HG02588 (cell line): ENCODE results near the gene SMCO3.

Experiments
- ATAC-seq: cut with Tn5 transposase; IDR thresholded peaks from one replicate; pipeline ENCODE4 v1.9.1; 2021; ENCODE audit warnings: mild to moderate bottlenecking, moderate library complexity; ENCODE audit not compliant: unreplicated experiment

SMCO3 gene

DNA sequence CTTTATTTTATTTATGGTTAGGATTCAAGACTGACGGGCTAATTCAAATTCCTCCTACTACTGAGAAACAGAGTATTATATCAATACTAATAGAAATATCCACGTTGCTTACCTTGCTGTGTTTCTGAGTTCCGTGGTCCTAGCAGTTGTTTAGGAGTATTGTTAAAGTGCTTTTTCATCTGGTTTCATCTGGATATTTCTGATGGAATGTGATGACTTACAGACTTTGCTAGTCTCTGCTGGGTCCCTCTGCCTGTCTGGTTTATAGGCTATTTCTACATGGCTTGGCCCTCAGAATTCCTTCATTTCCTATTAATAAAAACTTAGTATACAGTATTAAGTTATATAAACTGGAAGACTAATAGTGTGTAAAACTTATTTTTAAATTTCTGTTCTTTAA is at the start of gene SMCO3:
TSS of gene SMCO3 (minus strand) at position 169 of the 400 bp plus-strand sequence. CDS start 7,502 bp downstream, outside the sequence.
- ATAC-seq: no peak

DNA sequence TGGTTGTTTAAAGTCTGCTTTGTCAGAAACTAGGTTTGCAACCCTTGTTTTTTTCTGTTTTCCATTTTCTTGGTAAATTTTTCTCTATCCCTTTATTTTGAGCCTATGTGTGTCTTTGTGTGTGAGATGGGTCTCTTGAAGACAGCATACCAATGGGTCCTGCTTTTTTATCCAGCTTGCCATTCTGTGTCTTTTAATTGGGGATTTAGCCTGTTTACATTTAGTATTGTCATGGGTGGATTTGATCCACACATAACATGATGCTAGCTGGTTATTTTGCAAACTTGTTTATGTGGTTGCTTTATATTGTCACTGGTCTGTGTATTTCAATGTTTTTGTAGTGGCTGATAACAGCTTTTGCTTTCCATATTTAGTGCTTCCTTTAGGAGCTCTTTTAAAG is 46.5 kb upstream of the SMCO3 start:
- no peak for ATAC-seq

DNA sequence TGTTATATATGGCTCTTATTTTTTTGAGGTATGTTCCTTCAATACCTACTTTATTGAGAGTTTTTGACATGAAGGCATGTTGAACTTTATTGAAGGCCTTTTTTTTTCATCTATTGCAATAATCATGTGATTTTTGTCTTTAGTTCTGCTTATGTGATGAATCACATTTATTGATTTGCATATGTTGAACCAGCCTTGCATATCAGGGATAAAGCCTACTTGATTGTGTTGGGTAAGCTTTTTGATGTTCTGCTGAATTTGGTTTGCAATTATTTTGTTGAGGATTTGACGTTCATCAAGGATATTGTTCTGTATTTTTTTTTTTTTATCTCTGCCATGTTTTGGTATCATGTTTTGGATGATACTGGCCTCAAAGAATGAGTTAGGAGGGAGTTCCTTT is 44.5 kb upstream of the SMCO3 start:
- no peak for ATAC-seq

DNA sequence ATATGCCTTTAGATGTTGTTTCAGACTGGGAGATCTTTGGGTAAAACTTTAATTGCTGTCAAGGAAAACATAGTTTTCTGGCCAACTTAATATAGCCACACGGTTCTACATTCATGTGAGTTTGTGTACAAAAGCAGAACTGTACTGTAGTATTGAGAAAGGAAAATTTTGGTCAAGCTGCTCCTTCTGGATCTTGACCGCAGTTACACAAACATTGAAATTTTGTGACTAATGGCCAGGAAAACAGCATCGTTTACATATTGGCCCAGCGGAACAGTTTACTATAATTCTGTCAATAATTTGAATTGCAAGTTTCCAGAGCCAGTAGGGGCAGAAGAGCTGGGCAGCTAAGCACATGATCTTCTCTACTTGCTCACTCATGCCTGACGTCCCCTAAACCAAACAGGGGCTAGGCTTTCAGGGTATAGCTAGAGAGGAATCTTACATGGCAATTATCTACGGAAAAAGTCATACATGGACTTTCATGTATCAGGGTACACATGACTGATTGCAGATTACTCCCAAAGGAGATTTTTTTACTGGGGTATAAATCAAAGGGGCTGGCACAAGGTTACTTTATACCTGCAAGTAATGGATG is 40.7 kb upstream of the SMCO3 start:
- no peak for ATAC-seq

DNA sequence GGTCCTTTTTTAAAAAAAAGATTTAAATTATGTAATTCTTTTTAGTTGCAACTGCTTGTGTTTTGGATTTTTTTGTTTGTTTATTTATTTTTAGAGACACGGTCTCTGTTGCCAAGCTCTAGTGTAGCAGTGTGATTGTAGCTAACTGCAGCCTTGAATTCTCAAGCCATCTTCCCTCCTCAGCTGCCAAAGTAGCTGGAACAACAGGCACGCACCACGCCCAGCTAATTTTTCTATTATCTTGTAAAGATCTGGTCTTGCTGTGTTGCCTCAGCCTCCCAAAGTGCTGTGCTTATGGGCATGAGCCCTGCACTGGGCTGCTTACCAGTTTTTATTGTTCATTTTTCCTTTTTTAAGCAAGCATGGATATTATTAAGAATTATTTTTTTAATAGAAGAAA is 40.0 kb upstream of the SMCO3 start:
- ATAC-seq: no peak

DNA sequence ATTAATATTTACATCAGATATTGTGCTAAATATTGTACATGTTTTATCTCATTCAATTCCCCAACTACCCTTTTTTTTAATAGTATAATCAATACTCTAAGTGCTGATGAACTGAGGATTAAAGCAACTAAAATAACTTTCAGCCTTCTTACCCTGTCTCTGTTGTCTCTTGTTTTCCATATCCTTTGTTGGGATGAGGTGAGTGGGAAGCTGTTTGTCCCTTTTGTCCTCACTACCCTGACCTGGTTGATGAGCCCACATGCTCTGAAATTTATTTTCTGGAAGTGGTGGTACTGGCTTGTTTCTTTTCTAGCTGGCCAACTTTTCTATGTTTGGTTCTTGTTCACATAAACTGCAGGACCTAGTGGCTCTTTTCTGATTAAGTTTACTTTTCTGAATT is 38.9 kb upstream of the SMCO3 start:
- no peak for ATAC-seq

DNA sequence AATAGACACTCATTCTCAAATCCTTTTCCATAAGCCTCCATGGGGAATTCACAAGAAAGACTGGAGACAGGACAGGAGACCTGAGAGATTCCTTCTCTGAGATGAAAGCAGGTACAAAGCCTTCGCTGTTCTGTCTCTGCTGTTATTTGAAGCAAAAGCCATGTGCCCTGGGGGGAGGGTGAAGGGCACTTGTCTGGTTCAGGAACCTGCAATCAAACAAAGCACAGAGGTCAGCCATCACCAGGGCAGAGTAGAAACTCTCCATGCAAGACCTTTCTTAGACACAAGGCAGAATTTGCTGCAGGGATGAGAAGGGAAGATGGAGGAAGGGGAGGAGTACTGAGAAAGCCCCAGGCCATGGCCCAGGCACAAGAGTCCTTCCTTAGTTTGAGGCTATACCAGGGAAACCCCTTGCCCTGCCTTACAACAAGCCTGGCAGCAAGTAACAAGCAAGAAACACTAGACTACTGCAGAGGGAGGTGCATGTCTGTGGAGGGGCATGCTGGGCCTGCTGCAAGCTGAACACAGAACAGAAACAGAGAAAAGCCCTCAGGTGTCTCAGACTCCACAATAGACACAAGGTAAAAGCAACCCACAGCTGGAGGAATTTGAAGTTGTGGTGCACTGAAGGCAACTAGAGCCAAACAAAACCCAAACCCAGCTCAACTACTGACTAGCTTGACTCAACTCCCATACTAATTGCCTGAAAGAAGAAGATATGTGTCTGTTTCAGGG is 37.1 kb upstream of the SMCO3 start:
- ATAC-seq: peak; percentile 80

DNA sequence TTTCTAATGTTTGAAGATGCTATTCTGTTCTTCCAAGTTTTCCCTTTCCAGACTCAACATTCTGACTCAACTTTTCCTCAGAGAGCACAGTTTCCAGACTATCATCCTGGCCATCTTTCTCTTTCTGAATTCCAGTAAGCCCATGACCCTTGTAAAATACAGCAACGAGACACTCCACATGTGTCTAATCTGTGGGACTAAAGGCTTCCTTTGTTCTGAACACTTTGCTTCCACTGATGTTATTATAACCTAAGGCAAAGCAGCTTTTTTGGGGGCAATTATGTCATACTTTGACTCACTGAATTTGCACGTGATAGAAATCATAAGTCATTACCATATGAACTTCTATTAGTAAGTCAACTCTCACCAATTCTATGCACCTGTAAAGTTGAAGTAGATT is 35.7 kb upstream of the SMCO3 start:
- no peak for ATAC-seq

DNA sequence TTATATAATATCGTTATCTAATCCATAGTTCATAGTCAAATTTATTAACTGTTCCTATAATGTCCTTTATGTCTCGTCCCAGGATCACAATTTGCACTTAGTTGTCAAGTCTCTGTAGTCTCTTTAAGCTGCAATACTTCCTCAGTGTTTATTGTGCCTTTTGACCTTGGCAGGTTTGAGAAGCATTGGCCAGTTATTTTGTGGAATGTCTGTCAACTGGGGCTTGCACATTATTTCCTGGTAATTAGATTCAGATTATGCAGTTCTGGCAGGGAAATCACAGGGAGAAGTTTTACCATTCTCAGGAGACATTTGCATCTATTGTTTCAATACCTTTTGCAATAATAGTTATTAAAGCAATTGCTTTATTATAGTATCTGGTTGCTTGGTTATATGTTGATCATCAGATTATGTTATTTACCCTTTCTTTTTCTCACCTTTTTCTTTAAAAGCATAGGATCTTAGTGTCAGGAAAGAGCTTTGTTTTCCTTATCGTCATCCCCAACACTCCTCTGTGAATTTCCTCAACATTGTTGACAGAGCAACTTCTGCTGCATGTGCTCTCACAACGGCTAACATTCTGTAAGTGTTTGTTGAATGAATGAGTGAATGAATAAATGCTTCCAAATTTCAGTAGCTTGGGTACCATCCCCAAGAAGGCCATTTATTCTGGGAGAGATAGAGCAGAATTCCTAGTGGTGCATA is 33.0 kb upstream of the SMCO3 start:
- no peak for ATAC-seq

DNA sequence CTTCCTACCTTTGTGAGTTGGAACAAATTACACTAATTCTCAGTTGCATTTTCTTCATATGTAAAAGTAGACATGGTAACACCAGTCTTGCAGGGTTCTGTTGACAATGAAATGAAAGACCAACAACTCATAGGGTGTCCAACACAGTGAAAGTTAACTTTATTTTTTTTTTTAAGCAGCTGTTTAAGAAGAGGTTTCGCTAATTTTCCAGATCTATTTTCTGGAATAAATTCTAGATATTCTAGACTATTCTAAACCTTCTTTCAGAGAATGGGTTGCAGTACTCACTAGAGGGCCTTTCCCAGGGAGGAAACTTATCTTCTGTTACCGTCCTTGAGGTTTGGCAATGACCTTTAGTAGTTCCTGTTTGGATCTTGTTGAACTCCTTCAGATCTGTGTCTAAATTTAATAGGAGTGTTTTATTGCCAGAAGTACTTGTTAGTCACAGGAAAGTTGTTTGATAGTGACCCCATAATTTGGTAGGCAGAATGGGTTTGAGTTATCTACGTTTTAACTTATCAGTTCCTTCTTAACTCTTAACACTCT is 32.1 kb upstream of the SMCO3 start:
- ATAC-seq: no peak

DNA sequence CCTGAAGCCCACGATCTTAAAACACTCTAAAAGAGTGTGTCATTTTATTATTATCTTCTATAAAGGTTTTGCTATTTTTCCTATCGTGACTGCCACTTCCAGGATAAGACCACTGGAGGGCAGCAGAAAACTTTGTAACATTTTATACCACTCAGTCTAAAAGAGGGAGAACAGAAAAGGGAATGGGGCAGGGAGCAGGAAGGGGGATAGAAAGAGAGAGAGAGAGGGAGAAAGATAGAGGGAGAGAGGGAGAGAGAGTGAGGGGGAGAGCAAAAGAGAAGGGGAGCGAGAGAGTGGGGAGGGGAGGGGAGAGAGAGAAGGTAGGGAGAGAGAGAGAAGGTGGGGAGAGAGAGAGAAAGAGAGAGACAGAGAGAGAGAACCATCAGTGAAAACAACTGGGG is 31.4 kb upstream of the SMCO3 start:
- ATAC-seq: no peak

DNA sequence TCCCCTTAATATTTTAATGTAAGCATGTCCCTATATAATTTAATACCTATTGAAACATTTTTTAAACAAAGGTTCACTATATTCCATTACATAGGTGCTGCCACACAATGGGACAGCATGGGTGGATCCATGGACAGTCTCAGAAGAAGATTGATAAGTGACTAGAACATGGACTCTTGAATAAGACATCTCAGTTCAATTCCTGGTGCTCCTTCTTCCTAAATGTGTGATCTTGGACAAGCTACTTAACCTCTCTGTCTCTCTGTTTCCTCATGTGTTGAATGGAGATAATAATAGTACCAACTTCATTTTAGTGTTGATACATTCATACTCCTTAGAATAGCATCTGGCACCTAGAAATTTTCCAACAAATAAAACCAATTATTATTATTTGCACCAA is 30.4 kb upstream of the SMCO3 start:
- no peak for ATAC-seq

DNA sequence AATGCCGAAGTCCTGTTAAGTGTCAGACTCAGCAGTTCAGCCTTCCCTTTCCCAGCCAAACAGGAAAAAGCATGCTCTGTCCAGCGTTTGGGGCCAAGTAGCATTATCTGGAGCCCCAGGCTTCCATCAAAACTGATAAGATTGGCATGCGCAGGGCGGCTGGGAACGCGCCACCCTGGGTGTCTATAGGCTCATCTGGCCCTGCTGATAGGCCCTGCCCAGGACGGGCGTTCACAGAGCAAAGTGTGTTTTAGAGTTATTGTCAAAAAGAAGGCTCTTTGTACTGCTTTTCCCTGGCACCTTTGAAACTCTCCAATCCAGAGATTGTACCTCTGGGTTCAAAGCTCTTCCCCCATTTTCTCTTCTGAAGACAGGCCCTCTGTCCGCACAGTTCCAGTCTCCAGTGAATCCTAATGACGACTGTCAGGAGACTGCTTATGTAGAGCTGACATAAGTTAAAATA is 29.5 kb upstream of the SMCO3 start, which contains the start of gene ART4:
TSS of gene ART4 (minus strand) at position 102 of the 463 bp plus-strand sequence. CDS start 413 bp downstream, outside the sequence.
- no peak for ATAC-seq

DNA sequence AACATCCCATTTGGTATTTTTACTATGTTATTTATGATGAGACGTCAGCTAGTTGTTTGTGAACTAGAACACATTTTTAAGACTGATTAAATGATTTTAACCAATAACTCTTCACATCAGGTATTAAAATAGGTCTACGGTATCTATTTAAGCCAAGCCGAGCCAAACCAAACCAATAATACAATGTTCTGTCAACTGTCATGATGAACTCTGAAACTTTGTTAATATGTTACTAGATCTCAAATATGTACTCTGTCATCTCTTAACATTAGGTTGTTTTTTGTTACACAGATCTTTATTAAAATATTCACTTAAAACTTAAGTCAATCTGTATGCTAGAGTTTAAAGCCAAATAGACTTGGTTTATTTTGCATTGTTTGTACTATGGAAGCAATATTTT is 28.3 kb upstream of the SMCO3 start:
- ATAC-seq: no peak

DNA sequence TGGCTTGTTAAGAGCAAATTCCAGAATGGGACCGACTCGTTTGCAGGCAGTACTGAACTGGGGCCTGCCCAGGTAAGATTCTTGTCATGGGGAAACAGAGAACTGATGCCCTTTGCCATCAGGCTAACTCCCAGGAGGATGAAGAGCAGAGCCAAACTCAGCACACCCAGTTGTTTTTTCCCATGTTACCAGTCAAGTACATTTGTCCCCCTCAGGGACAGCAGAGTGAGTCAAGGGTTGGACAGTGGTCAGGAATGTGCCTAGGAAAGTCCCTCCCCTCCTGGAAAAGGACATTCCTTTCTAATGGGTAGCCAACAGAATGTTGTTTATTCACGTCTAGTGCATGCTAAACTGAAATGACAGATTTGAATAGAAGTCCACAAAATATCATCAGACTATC is 27.8 kb upstream of the SMCO3 start:
- ATAC-seq: no peak

DNA sequence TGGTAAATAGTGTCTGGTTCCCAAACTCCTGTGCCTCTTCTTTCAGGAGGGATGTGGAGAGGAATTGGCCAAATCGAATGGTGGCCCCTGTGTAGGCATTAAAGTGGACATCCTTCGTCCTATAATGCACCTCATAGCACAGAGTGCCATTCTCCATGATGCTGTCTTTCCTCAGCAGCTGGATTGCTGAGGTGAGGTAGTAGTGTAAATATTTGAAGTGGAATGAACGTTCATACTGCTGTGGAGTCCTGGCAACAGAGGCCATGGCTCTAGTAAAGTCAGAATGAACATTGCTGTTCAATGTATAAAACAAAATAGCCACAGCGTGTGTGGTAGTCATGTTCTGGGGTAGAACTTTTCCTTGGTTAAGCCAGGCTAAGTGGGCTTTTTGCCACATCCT is 26.6 kb upstream of the SMCO3 start:
- no peak for ATAC-seq

DNA sequence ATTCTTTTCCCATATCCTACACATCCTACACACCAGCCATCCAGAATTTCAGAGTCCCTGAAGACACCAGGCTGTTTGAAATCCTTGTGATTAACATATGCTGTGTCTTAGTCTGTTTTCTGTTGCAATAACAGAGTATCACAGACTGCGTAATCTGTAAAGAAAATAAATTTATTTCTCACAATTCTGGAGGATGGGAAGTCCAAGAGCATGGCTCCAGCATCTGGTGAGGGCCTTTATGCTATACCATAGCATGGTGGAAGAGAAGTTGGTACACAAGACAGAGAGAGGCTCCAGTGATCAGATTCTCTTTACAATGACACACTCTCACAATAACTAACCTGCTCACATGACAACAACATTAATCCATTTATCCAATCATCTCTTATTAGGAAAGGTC is 25.3 kb upstream of the SMCO3 start:
- no peak for ATAC-seq

DNA sequence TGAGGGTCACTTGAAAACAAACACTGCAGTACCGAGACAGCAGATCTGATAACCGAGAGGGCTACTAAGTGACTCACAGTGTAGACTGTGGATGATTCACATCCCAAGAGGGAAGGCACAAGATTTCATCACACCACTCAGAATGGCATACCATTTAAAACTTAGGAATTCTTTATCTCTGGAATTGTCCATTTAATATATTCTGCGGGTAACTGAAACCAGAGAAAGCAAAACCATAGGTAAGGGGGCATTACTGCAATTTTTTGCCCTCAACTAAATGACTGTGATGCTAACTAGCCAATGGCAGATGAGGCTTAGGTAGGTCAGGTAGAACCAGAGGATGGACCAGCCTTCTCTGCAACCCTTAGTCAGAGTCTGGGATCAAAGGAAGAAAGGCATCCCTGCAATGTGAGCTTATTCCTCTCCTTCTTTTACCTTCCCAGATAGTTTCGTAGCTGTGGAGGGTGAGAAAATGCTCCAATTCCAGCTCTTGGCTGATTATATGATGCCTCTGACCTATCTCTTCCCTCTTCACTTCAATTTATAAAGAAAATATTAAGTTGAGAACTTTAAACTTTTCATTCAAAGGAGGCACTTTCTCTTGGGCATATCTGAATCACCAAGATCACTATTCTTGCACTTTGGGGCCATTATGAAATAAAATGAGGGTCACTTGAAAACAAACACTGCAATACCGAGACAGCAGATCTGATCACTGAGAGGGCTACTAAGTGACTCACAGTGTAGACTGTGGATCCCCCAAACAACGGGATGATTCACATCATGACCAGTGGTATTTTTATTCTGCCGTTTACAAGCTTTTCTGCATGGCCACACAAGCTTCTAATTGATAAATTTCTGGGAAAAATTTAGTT is 22.6 kb upstream of the SMCO3 start:
- ATAC-seq: no peak

DNA sequence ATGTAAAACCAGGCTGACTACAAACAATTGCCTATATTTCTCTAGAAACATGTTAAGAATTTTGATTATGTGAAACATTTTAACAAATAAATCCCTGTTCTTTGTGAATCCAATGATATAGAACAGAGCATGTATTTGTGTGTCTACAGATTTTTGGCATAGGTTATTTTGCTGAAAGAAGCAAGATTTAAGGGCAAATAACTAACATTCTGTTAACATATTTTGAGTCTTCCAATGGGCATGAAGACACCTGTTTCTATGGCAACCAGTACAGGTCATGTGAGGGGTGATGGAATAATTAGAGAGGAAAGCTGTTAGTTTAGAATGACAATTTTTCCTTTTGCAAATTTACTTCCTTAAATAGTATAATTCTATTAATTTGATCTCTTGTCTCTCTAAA is 20.5 kb upstream of the SMCO3 start:
- ATAC-seq: no peak

DNA sequence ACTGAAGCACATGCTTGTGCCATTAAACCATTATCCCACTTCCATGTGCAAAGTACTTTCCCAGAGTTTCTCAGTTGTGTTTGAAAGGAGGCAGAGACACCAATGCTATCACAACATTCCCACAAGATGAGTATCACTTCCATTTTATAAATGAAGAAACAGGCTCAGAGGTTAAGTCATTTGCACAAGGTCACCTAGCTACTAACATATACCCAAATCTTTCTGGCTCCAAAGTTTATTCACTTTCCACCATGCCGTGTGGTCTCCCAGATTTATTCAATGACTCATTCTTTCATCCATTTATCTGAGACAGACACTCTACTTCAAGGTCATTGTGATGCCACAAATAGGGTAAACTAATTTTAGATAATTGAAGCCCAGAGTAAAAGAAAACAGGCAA is 20.0 kb upstream of the SMCO3 start:
- ATAC-seq: no peak

DNA sequence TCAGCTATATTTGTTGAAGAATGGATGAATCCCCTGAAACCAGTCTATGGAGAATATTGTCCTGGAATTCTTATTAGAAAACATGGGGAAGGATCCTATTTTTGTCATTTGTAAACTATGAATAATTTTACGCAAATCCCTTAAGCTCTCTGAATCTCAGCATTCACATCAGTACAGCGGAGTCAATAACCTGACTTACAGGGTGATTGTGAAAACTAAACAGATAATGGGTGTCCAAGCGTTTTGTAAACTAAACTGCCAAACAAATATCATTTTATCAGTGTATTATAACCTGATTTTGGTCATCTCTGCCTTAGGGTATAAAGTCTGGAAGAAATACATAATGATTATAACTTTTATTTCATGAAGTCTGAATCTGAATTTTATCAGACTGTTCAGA is 19.4 kb upstream of the SMCO3 start:
- ATAC-seq: no peak
